Activated CD8-positive, alpha-beta memory T cell treated with anti-CD3 and anti-CD28 coated beads, Interleukin-2, amount 50 U/mL, for 1 hour (primary cell): ENCODE measurements around the gene PSMD13.

Experiments
- DNase-seq: peaks from one replicate; pipeline ENCODE4 v3.0.0-alpha.2; 2020; ENCODE audit errors: extremely low read depth

The PSMD13 gene

DNA sequence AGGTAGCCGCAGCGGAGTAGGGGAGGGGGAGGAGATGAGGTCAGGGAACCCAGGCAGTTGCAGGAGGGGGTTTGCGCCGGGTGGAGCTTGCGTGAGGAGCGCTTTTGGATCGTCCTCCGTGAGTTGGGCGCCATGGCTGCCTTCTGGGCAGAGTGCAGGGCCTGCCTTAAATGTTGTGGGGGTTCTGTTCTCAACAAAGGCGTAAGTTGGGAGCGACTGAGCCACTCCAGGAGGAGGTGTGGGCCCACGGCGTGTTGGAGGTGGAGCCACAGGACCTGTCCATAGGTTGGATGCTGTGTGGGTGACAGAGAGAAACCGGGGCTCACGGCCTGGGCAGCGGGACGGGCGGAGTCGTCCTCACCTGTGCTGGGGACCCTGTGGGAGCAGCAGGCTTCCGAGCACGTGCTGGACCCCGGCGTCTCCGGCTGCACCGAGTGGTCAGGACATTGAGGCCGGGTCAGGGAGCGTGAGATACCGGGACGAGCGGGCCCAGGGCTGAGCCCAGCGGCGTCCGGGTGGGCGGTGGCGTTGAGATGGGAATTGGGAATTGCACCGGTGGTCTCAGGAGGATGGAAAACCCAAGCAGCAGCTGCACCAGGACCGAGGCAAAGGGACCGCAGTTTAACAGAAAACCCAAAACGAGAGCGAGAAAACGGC is 51.2 kb downstream of the PSMD13 start:
- no peak for DNase-seq

DNA sequence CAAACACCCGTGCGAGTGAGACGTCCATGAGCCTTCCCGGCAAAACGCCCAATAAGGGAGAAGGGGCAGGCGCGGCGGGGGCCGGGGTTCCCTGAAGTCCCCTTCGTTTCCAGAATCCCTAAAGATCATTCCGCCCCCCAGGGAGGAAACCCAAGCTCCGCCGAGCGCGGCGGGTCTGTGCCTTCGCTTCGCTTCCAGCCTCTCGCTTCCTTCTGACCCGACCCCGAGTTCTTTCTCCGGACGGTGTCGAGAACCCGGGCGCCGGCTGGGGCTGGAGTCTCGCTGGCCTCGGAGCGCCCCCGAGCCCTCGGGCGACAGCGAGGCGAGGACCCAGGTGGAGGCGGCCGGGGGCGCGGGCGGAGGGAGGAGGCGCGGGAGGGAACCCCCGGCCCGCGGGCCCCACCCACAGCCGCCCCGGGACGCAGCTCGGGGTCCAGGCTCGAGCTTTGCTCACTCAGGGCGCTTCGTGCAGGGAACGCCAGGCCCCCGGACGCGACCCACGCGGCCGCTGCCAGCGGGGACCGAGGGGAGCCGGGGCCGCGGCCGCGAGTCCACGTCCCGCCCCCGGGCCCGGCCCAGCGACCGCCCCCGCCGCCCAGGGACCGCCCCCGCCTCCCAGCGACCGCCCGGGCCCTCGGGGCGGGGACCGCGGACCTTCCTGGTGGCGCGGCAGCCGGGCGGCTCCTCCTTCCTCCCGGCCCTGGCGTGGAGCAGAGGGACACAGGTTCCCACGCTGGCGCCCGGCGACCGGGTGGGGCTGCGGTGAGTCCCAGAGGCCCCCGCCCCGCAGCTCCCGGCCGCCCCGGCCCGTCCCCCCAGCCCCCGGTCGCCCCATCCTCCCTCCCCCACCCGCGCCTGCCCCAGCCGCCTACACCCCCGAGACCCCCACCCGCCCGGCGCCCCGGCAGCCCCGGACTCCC is 52.0 kb downstream of the PSMD13 start, which contains the start of gene PGGHG:
TSS of gene PGGHG (plus strand) at position 649 of the 920 bp plus-strand sequence. CDS start 691 bp downstream, outside the sequence.
- no peak for DNase-seq

GRCh38 chr11:289398-289711 is 52.6 kb downstream of the PSMD13 start:
- no peak for DNase-seq

DNA sequence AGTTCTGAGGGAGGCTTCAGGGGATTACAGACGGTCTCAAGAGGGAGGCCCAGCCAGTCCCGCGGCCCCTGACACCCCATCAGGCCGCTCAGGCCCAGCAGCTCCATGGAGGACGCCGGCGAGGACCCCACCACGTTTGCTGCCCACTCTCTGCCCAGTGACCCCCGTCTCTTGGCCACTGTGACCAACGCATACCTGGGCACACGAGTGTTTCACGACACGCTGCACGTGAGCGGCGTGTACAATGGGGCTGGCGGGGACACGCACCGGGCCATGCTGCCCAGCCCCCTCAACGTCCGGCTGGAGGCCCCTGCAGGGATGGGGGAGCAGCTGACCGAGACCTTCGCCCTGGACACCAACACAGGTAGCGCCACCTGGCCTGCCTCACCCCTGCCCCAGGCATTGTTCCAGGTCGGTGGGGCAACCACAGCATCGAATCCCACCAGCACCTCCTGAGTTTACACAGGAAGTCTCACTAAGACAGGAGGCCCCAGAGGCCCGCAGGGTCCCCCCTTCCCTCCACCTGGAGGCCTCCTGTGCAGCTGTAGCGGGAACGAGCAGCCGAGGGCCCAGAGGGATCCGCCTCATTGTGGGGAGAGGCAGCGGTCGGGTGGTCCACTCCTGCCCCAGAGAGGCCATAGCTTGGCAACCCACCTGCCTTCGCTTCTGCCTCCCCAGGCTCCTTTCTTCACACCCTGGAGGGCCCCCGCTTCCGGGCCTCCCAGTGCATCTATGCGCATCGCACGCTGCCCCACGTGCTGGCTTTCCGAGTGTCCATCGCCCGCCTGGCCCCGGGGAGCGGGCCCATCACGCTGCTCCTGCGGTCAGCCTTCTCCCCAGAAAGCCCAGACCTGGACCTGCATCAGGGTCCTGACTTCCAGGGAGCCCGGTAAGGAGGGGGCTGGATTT is 53.2 kb downstream of the PSMD13 start:
- DNase-seq, result no peak

- DNase-seq, result no peak
Observed at GRCh38 chr11:290621-291231, 54.0 kb downstream of the PSMD13 start.

GRCh38 chr11:291281-292210 is 54.8 kb downstream of the PSMD13 start:
- no peak for DNase-seq

DNA sequence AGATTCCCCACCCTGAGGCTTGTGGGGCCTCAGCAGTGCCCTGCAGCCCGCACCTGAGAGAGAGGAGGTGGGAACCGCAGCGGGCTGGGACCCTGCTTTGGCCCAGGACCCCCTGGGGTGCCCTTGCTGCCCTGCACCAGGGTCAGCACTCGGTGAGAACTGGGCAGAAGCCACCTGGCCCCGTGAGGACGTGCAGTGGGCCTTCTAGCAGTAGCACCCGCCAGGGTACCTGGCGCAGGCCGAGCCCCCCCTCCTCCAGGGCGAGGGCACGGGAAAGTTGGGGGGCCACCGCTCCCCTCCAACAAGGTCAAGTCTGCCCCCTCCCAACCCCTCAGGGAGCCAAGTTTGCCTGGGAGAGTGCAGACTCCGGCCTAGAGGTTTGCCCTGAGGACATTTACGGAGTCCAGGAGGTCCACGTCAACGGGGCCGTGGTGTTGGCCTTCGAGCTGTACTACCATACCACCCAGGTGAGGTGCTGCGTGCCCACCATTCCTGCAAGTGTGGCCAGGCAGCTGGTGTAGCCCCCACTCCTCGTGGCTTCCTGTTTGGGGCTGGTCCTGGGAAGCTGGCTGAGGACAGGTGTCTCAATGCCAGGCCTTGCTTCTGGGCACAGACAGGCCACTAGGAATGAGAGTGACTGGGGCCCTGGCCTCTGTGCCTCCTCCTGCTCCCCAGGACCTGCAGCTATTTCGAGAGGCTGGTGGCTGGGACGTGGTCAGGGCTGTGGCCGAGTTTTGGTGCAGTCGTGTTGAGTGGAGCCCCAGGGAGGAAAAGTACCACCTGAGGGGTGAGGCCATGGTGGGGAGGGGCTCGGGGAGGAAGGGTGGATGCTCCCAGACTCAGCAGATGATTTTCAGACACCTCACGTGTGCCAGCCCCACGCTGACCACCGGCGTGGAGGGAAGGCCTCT is 55.7 kb downstream of the PSMD13 start:
- no peak for DNase-seq

DNA sequence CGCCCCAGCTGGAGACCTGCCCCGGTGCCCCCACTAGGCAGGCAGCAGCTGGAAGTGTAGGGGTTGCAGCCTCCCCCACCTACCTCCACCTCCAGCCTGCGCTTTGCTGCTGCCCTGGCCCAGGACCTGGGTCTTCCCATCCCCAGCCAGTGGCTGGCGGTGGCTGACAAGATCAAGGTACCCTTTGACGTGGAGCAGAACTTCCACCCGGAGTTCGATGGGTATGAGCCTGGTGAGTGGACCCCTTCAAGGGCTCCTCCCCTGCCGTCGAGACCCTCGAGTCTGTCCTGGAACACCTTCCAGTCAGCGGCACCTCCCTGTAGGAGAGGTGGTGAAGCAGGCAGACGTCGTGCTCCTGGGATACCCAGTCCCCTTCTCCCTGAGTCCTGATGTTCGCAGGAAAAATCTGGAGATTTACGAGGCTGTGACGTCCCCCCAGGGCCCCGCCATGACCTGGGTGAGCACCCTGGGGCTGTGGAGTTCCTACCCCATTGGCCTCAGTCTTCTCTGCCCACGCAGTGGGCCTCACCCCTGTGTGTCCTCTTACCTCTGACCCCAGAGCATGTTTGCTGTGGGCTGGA is 56.6 kb downstream of the PSMD13 start:
- no peak for DNase-seq

DNA sequence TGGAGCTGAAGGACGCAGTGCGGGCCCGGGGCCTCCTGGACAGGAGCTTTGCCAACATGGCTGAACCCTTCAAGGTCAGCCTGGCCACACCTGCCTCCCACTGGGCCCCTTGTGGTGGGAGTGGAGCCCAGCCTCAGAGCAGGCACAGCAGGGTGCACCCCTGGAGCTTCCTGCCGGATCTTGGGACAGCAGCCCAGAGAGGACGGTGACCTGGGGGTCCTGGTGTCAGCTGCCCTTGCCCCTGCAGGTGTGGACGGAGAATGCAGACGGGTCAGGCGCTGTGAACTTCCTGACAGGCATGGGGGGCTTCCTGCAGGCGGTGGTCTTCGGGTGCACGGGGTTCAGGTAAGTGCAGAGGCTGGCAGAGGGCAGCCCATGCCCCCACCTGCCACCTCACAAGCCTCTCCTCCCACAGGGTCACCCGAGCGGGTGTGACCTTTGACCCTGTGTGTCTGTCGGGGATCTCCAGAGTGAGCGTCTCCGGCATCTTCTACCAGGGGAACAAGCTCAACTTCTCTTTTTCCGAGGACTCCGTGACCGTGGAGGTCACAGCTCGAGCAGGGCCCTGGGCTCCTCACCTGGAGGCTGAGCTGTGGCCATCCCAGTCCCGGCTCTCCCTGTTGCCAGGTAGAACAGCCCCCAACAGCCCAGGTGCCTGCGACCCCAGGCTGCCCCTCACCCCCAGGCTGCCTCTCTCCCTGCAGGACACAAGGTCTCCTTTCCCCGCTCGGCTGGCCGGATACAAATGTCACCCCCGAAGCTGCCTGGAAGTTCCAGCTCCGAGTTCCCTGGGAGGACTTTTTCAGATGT is 57.3 kb downstream of the PSMD13 start:
- DNase-seq, result no peak

- no peak for DNase-seq
Observed at GRCh38 chr11:294780-295179, 58.0 kb downstream of the PSMD13 start.

GRCh38 chr11:295351-296170 is 58.8 kb downstream of the PSMD13 start:
- DNase-seq, result no peak

GRCh38 chr11:296171-297050 is 59.6 kb downstream of the PSMD13 start:
- no peak for DNase-seq

GRCh38 chr11:297051-297585 is 60.3 kb downstream of the PSMD13 start:
- no peak for DNase-seq

DNA sequence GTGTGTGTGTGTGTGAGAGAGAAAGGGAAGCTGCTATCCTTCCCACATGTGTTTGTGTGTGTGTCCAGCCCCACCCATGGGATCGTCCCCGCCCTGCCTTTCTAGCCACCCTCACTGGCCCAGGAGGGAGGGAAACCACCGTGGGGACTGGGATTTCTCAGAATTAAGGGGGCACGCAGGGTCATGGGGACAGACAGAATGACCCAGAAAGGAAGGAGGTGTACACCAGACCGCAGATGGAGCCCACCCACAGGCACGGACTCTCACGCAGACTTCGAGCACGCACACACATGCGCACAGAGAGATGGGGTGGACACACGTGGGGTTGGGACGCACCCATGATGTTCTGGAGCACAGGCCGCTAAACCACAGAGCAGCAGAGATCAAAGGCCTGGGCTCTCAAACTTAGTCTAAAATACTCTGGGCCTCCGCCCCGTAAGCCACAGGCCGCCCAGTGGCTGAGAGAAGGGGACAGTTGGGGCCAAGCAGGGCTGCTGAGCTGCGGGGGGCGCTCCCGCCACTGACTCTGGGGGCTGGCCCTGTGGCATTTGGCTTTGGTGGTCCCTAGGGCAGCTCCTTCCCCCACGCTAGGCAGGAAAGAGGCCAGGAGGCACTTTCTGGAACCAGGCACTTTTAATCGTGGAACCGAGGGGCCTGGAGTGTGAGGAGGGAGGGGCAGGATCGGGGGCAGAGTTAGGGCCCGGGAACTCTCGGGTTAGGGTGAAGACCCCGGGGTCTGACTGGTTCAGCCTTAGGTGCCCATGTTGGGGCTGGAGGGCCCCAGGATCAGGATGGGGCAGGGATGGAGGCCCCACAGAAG is 61.0 kb downstream of the PSMD13 start:
- no peak for DNase-seq

- no peak for DNase-seq
Observed at GRCh38 chr11:298406-299065, 61.8 kb downstream of the PSMD13 start.
